H9 (cell line): ENCODE data around the gene ARIH1. TPM values are rescaled to one million over a fixed set of nuclear protein-coding genes. Genes with fewer than 3 reads are reported as not detected.

Experiments
- DNase-seq: peaks from one replicate; pipeline ENCODE4 v3.0.0-alpha.2; 2017
- H2AFZ ChIP-seq: one replicate; pipeline ENCODE4 v1.6.1; 2013; ENCODE audit warnings: mild to moderate bottlenecking, low read length, control low read depth, moderate library complexity
- H2AK5ac ChIP-seq: 2 replicates; pipeline ENCODE4 v1.6.1; 2013; ENCODE audit warnings: low read length, control low read depth, mixed read lengths; ENCODE audit not compliant: insufficient read length
- H2BK120ac ChIP-seq: one replicate; pipeline ENCODE4 v1.6.1; 2013; ENCODE audit warnings: low read depth, mild to moderate bottlenecking, low read length, control low read depth, inconsistent platforms; ENCODE audit not compliant: poor library complexity, severe bottlenecking
- H2BK12ac ChIP-seq: 2 replicates; pipeline ENCODE4 v1.6.1; 2013; ENCODE audit warnings: low read length, control low read depth, mixed read lengths, low read depth; ENCODE audit not compliant: insufficient read length
- H2BK15ac ChIP-seq: 2 replicates; pipeline ENCODE4 v1.6.1; 2013; ENCODE audit warnings: low read depth, low read length, control low read depth
- H2BK20ac ChIP-seq: one replicate; pipeline ENCODE4 v1.6.1; 2013; ENCODE audit warnings: low read depth, mild to moderate bottlenecking, low read length, control low read depth, inconsistent platforms; ENCODE audit not compliant: poor library complexity, severe bottlenecking
- H2BK5ac ChIP-seq: 2 replicates; pipeline ENCODE4 v1.6.1; 2013; ENCODE audit warnings: low read length, control low read depth, mixed read lengths; ENCODE audit not compliant: insufficient read length
- H3K14ac ChIP-seq: 2 replicates; pipeline ENCODE4 v1.6.1; 2013; ENCODE audit warnings: low read length, control low read depth; ENCODE audit not compliant: insufficient read depth
- H3K18ac ChIP-seq: 2 replicates; pipeline ENCODE4 v1.6.1; 2013; ENCODE audit warnings: low read depth, mild to moderate bottlenecking, mixed read lengths, low read length, control low read depth; ENCODE audit not compliant: insufficient read length
- H3K23ac ChIP-seq: 2 replicates; pipeline ENCODE4 v1.6.1; 2013; ENCODE audit warnings: low read length, control low read depth, mixed read lengths, low read depth; ENCODE audit not compliant: insufficient read length
- H3K23me2 ChIP-seq: 2 replicates; pipeline ENCODE4 v1.6.1; 2013; ENCODE audit warnings: low read depth, mild to moderate bottlenecking, mixed read lengths, low read length, control low read depth; ENCODE audit not compliant: insufficient read length, poor library complexity, severe bottlenecking
- H3K27ac ChIP-seq: 2 replicates; pipeline ENCODE4 v1.5.1; 2013; ENCODE audit warnings: low read length, control low read depth, mixed read lengths, low read depth; ENCODE audit not compliant: insufficient read length
- H3K27me3 ChIP-seq: 2 replicates; pipeline ENCODE4 v1.6.1; 2013; ENCODE audit warnings: low read length, control low read depth, inconsistent platforms; ENCODE audit not compliant: insufficient read depth
- H3K4ac ChIP-seq: 2 replicates; pipeline ENCODE4 v1.6.1; 2013; ENCODE audit warnings: low read depth, mild to moderate bottlenecking, control low read depth, inconsistent platforms, low read length, moderate library complexity
- H3K4me1 ChIP-seq: 2 replicates; pipeline ENCODE4 v1.6.1; 2013; ENCODE audit warnings: low read length, control low read depth, inconsistent platforms; ENCODE audit not compliant: insufficient read depth
- H3K4me2 ChIP-seq: 2 replicates; pipeline ENCODE4 v1.6.1; 2013; ENCODE audit warnings: low read length, control low read depth, mixed read lengths; ENCODE audit not compliant: insufficient read length, insufficient read depth
- H3K56ac ChIP-seq: 2 replicates; pipeline ENCODE4 v1.6.1; 2013; ENCODE audit warnings: low read depth, mild to moderate bottlenecking, mixed read lengths, low read length, control low read depth; ENCODE audit not compliant: insufficient read length
- H3K79me1 ChIP-seq: 2 replicates; pipeline ENCODE4 v1.6.1; 2013; ENCODE audit warnings: low read depth, mild to moderate bottlenecking, moderate library complexity, low read length, control low read depth, inconsistent platforms; ENCODE audit not compliant: insufficient read depth, poor library complexity, severe bottlenecking
- H3K79me2 ChIP-seq: 2 replicates; pipeline ENCODE4 v1.6.1; 2013; ENCODE audit warnings: low read length, control low read depth, inconsistent platforms; ENCODE audit not compliant: insufficient read depth
- H3K9ac ChIP-seq: 2 replicates; pipeline ENCODE4 v1.6.1; 2013; ENCODE audit warnings: low read length, control low read depth, mixed read lengths; ENCODE audit not compliant: insufficient read length; ENCODE audit errors: extremely low read depth
- H3K9me3 ChIP-seq: one replicate; pipeline ENCODE4 v1.6.1; 2013; ENCODE audit warnings: low read depth, low read length, inconsistent platforms; ENCODE audit not compliant: control insufficient read depth
- H3T11ph ChIP-seq: one replicate; pipeline ENCODE4 v1.6.1; 2013; ENCODE audit warnings: mild to moderate bottlenecking, low read length, control low read depth, inconsistent platforms
- H4K20me1 ChIP-seq: one replicate; pipeline ENCODE4 v1.6.1; 2013; ENCODE audit not compliant: control insufficient read depth, insufficient read length, insufficient read depth
- H4K5ac ChIP-seq: 2 replicates; pipeline ENCODE4 v1.6.1; 2013; ENCODE audit warnings: low read depth, mild to moderate bottlenecking, mixed read lengths, low read length, control low read depth; ENCODE audit not compliant: insufficient read length
- H4K8ac ChIP-seq: replicated peaks from 2 replicates; pipeline ENCODE4 v1.6.1; 2013; ENCODE audit warnings: low read length, control low read depth, mixed read lengths, low read depth; ENCODE audit not compliant: insufficient read length
- H4K91ac ChIP-seq: 2 replicates; pipeline ENCODE4 v1.6.1; 2013; ENCODE audit warnings: low read depth, mild to moderate bottlenecking, moderate library complexity, mixed read lengths, low read length, control low read depth; ENCODE audit not compliant: insufficient read length
- H3K27ac Mint-ChIP-seq, 3 experiments: 2 replicates in 2 of 3; 3 replicates in 1 of 3; pipeline ENCODE4 v1.8.0; 2020 to 2021; ENCODE audit warnings: mixed read lengths in 3 of 3, mild to moderate bottlenecking in 1 of 3, moderate library complexity in 1 of 3
- H3K27me3 Mint-ChIP-seq: 2 replicates; pipeline ENCODE4 v1.8.0; 2021; ENCODE audit warnings: low read depth, mild to moderate bottlenecking, moderate library complexity, mixed read lengths
- H3K36me3 Mint-ChIP-seq, 3 experiments: 2 replicates in 2 of 3; 3 replicates in 1 of 3; pipeline ENCODE4 v1.8.0; 2020 to 2021; ENCODE audit warnings: low read depth in 3 of 3, mixed read lengths in 3 of 3; ENCODE audit not compliant: insufficient read depth in 1 of 3
- H3K4me1 Mint-ChIP-seq, 2 experiments: 2 replicates each; pipeline ENCODE4 v1.8.0; 2020; ENCODE audit warnings: mixed read lengths in 2 of 2
- H3K4me3 Mint-ChIP-seq, 2 experiments: 2 replicates in 1 of 2; 3 replicates in 1 of 2; pipeline ENCODE4 v1.8.0; 2020 to 2021; ENCODE audit warnings: mild to moderate bottlenecking in 2 of 2, mixed read lengths in 2 of 2, moderate library complexity in 1 of 2
- H3K9me3 Mint-ChIP-seq, 2 experiments: 2 replicates in 1 of 2; 3 replicates in 1 of 2; pipeline ENCODE4 v1.8.0; 2020; ENCODE audit warnings: mild to moderate bottlenecking in 2 of 2, mixed read lengths in 2 of 2, moderate library complexity in 1 of 2
- total RNA-seq: library from RNA; stranded (reverse); gene quantifications from 2 replicates; pipeline ENCODE4 v1.2.1, GENCODE V29; 2021
- TF ChIP-seq, protein P1 (sequence below): fragments of 200-600 bp; sonication (generic); conservative IDR thresholded peaks from 3 replicates; pipeline ENCODE4 v1.8.0; 2021; ENCODE audit warnings: antibody characterized with exemption, mild to moderate bottlenecking

ARIH1 gene
- total RNA-seq, 1 experiment from 2014 or later: 158 TPM

DNA sequence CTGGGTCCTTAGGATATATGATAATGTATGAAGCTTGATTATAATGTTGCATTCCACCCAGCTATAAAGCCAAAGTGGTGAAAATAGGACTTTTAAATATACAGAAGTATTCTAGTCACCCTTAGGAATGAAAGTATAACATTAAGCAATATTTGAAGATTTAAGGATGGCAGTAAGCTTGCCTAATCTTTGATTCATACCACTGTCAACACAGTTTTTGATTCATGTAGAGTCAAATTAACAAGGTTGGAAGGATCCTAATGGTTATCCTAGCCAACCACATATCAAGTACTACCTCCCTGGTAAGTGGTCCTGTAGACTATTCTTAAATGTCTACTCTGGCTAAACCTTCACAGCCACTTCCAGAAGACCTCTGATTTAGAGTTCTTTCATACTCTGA, 18.6 kb downstream of the ARIH1 start:
- Histone ChIP-seq H3K14ac (no peak overlapping the region), H3K9ac (no peak overlapping the region), H2AFZ (no peak overlapping the region), H3K4me2 (no peak overlapping the region), H2BK15ac (no peak overlapping the region), H2BK5ac (no peak overlapping the region), H3K23me2 (no peaks in the 10 kb centered on the region), H4K5ac (no peak overlapping the region), H3T11ph (no peak overlapping the region), H3K79me2 (peaks cover 59% of the 10 kb centered on the region; the same call in 1 of the 2 replicates), H3K23ac (no peak overlapping the region), H3K27ac (no peak overlapping the region), H2BK120ac (no peak overlapping the region), H2BK20ac (no peak overlapping the region), H3K27me3 (no peaks in the 10 kb centered on the region), H3K9me3 (no peaks in the 10 kb centered on the region), H2BK12ac (no peak overlapping the region), H4K20me1 (no peaks in the 10 kb centered on the region), H3K18ac (no peak overlapping the region), H3K56ac (no peak overlapping the region), H3K4ac (no peak overlapping the region), H2AK5ac (no peak overlapping the region), H3K79me1 (no peaks in the 10 kb centered on the region), H4K91ac (no peak overlapping the region), H3K4me1 (no peaks in the 10 kb centered on the region; the same call in 1 of the 2 replicates), H4K8ac (no peak overlapping the region)
- H3K4me1 Mint-ChIP-seq: peaks cover 17 to 26% of the 10 kb centered on the region in 2 experiments
- TF ChIP-seq, protein P1, sequence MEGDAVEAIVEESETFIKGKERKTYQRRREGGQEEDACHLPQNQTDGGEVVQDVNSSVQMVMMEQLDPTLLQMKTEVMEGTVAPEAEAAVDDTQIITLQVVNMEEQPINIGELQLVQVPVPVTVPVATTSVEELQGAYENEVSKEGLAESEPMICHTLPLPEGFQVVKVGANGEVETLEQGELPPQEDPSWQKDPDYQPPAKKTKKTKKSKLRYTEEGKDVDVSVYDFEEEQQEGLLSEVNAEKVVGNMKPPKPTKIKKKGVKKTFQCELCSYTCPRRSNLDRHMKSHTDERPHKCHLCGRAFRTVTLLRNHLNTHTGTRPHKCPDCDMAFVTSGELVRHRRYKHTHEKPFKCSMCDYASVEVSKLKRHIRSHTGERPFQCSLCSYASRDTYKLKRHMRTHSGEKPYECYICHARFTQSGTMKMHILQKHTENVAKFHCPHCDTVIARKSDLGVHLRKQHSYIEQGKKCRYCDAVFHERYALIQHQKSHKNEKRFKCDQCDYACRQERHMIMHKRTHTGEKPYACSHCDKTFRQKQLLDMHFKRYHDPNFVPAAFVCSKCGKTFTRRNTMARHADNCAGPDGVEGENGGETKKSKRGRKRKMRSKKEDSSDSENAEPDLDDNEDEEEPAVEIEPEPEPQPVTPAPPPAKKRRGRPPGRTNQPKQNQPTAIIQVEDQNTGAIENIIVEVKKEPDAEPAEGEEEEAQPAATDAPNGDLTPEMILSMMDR: no peak
- H3K27ac Mint-ChIP-seq: no peak overlapping the region
- H3K9me3 Mint-ChIP-seq: no peaks in the 10 kb centered on the region
- no peak overlapping the region for H3K4me3 Mint-ChIP-seq
- DNase-seq: no peak
- H3K36me3 Mint-ChIP-seq: peaks cover under 1 to 5% (median 2%) of the 10 kb centered on the region in 3 experiments; a peak in 6 of 7 replicates
- no peaks in the 10 kb centered on the region for H3K27me3 Mint-ChIP-seq
